GM12872 (cell line): ENCODE measurements around the gene NEDD4L.

Experiments
- TF ChIP-seq, protein P1 (sequence below): IDR thresholded peaks from 3 replicates; pipeline ENCODE4 v1.5.1; 2011; ENCODE audit warnings: low read depth, mild to moderate bottlenecking, low read length, moderate library complexity; ENCODE audit not compliant: insufficient read depth

The NEDD4L gene

GRCh38 chr18:58028109-58028784, 15.8 kb upstream of the NEDD4L start:
- TF ChIP-seq, protein P1, sequence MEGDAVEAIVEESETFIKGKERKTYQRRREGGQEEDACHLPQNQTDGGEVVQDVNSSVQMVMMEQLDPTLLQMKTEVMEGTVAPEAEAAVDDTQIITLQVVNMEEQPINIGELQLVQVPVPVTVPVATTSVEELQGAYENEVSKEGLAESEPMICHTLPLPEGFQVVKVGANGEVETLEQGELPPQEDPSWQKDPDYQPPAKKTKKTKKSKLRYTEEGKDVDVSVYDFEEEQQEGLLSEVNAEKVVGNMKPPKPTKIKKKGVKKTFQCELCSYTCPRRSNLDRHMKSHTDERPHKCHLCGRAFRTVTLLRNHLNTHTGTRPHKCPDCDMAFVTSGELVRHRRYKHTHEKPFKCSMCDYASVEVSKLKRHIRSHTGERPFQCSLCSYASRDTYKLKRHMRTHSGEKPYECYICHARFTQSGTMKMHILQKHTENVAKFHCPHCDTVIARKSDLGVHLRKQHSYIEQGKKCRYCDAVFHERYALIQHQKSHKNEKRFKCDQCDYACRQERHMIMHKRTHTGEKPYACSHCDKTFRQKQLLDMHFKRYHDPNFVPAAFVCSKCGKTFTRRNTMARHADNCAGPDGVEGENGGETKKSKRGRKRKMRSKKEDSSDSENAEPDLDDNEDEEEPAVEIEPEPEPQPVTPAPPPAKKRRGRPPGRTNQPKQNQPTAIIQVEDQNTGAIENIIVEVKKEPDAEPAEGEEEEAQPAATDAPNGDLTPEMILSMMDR, result no peak

DNA sequence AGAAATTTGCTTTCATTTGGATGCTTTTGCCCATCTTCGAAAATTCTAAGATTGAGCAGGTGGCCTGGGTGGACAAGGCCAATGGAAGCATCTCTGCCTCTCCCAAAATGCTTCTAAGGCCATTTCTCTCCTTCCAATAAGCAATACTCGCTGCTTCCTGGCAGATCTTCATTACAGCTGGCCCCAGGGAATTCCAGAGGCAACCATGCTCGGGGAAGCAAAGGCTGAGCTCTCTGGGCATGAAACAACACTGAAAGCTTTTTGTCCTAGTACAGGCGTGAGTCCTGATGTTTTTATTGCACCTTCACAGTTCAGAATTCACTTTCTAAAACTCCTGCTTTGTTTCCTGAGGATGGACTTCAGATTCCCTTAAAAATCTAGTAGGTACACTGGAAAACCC, 11.8 kb upstream of the NEDD4L start:
- TF ChIP-seq, protein P1, result no peak

- TF ChIP-seq, protein P1, result no peak
These were observed 10.8 kb upstream of the NEDD4L start for GRCh38 chr18:58033216-58033615.

DNA sequence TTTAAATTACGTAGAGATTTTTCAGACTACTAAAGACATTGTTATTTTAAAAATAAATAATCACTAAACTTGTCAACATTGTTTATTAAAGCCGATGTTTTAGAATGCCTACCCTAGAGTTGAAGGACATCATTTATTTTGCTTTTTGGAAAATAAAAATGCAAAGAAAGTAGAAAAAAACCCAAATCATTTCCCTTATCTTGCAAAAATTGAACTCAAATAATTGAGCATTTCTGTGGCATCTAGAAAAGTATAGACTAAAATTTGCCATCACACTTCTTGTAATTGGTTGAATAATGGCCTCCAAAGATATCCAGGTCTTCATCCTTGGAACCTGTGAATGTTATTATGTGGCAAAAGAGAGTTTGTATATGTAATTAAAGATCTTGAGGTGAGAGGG, 9.7 kb upstream of the NEDD4L start:
- TF ChIP-seq, protein P1, result no peak

DNA sequence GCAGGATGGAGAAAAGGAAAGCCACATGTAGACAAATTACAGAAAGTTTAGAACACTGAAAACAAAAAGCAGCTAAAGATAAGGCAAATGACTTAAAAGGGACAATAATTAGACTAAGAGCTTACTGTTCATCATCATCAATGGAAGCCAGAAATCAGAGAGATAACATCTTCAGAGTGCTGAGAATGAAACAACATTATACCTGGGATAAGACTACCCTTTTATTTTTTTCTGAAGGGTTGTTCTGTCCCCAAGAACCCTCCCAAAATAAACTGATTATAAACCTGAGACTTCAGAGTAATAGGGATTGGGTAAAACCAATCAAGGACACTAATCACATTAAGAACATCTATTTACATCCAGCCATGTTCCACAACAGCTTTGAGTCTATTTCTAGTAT, 6.9 kb upstream of the NEDD4L start:
- TF ChIP-seq, protein P1, result no peak

GRCh38 chr18:58038063-58038462, 6.0 kb upstream of the NEDD4L start:
- TF ChIP-seq, protein P1, result no peak

DNA sequence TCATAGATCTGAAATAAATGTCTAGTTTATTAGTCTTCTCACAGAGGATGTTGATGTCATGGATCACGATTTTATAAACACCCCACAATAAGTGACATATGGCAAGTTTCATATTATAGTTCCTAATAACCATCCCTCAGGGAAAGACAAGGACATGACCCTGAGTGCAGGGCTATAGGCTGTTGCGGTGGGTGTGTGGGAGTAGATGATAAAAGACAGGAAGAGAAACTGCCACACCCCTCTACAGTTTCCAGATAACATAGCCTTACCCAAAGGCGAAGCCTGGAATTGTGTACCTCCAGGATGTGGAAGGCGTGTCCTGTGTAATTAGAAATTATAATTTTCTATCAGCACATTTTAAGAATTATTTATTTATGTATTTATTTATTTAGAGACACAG, 2.4 kb upstream of the NEDD4L start:
- TF ChIP-seq, protein P1, result no peak
